HG02981 (cell line): ENCODE results near the gene DLG2.
A peak's percentile ranks its signal among the peaks of the same experiment; 100 is the strongest.

Experiments used
- ATAC-seq: cut with Tn5 transposase; IDR thresholded peaks from one replicate; pipeline ENCODE4 v1.9.1; 2021; ENCODE audit warnings: mild to moderate bottlenecking, moderate library complexity; ENCODE audit not compliant: unreplicated experiment

Gene DLG2

DNA sequence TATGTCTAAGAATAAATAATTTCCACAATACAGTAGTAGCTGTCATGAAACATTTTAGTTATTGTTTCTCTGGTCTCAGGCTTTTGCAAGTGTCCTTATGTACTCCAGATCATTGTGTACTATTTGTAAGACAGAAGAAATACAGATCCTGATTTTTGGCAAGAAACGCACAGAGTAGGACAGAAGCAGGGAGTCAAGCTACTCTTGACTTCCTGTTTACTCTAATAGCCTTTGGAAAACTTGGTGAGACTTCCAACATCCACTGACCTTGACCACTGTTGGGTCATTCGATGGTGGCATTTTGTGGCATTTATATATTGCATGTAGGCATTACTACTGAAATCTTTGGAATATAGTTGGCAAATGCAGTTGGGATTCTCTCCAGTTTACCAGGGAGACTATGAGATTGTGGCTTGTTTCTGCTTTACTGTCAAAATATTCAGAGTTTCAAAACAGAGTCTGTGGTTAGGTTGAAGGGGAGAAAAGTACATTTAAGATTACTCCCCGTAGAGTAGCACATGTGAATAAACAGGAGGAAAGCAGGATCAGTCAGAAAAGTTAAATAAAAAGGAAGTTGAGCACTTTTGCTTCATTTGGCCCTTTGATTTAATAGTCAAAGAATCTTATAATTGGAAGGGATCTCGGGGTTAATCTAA is 1614.8 kb downstream of the DLG2 start:
- no peak for ATAC-seq

GRCh38 chr11:84003181-84003580 is 1624.0 kb downstream of the DLG2 start:
- ATAC-seq: no peak

- no peak for ATAC-seq
Measured at GRCh38 chr11:83998921-83999320, 1628.2 kb downstream of the DLG2 start.

- ATAC-seq: no peak
Measured at GRCh38 chr11:83990160-83990733, 1636.9 kb downstream of the DLG2 start.

DNA sequence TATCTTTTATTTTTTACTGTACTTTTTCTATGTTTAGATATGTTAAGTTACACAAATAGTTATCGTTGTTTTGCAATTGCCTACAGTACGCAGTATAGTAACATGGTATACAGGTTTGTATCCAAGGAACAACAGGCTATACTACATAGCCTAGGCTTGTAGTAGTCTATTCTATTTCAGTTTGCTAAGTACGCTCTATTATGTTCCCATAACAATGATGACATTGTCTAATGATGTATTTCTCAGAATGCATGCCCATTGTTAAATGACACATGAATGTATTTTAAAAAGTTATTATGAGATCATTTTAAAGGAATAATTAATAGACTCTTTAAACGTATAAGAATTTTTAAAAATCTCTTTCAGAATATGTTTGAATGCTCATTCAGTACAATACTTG is 1644.3 kb downstream of the DLG2 start:
- no peak for ATAC-seq

GRCh38 chr11:83979593-83979992 is 1647.6 kb downstream of the DLG2 start:
- ATAC-seq: no peak

DNA sequence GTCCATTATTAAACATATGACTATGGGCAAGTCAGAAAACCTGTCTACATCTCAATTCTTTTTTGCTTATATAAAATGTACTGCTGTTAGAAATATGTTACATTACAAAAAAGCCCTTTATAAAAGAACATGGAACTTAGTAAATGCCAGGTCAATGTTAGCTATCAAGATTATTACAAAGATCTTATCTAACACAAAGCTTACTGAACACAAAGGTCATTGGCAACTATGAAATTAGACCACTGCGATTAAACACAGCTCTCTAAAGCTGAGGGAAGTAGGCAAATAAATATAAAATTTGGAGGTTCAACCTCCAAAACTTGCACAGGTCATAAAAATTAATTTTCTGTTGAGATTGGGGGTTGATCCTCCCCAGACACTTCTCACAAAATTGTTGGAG is 1648.2 kb downstream of the DLG2 start:
- no peak for ATAC-seq

DNA sequence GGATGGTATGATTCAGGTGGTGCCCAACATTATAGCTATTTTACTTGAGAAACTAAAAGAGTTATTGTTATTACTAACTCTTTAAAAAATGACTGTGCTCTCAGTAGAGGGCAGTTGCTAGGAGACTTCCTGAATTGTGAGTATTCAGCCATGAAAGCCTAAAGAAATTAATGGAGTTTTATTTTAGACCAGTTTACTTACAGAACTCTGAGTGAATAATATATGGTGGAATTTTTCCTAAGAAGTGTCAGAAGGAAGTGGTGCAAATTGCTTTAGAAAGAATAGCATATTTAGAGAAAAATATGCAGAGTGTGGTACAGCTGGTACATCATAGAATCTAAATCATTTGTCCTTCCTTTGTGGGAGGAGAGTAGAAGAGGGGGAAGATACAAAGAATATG is 1651.1 kb downstream of the DLG2 start:
- no peak for ATAC-seq

DNA sequence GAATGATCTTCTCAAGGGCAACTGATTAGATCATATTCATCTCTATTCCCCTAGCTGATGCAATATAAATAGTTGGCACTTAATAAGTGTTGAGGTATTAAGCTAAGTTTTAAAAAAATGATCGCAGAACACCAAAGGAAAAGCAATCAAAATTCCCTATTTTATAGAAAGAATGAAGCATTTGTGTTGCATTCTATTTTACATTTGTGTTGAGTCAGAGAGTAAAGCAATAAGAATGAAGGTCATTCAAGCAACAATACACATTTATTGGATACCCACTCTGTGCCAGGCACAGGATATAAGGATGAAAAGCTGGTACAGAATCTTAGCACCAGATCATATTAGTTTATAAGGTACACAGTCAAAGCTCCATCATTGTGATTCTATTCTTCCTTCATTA is 1654.6 kb downstream of the DLG2 start:
- ATAC-seq: no peak

GRCh38 chr11:83971063-83971462 is 1656.1 kb downstream of the DLG2 start:
- ATAC-seq: no peak

DNA sequence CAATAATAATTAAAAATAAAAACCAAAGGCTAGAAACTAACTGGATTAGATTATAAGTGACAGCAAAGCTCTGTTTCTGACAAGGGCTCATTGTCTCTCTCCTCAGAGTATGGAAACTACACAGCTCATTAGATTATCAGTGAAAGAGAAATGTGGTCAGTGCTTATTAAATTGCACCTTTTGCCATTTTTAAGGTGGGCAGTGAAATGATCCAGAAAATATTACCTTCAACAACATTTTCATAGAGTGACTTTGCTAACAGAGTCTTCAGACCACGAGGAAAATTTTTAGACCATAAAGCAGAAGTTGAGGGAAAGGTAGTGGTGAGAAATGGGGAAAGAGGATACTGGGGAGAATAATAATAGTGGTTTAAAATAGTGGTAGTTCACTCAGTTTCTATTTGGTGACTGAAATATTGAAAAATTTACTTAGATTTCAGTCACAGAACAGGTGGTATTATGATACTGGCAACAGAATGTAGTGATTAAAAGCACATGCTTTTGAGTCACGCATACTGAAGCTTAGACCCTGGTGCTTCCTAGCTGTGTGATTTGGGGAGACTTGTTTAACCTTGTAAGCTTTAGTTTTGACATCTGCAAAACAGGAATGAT is 1657.0 kb downstream of the DLG2 start:
- peak; percentile 88 for ATAC-seq

GRCh38 chr11:83957038-83957900 is 1669.9 kb downstream of the DLG2 start:
- ATAC-seq: no peak

- no peak for ATAC-seq
Measured at GRCh38 chr11:83956119-83956697, 1670.9 kb downstream of the DLG2 start.

GRCh38 chr11:83954780-83955179 is 1672.4 kb downstream of the DLG2 start:
- no peak for ATAC-seq

DNA sequence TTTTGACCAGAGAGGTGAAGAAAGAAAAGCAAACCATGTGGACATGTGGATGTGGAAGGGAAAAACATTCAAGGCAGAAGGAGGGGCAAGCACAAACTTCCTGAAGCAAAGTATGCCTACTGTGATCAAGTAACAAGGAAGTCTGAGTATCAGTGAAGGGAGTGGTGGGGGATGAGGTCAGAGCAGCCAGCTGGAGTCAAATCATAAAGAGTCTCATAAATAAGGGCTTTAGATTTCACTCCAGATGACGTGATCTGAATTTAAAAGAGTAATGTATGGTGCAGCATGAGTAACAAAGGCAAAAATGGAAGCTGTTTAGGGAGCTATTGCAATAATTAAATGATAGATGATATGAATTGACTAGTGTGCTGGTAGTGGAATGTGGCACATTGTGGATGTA is 1675.6 kb downstream of the DLG2 start:
- no peak for ATAC-seq

- no peak for ATAC-seq
Measured at GRCh38 chr11:83948200-83948599, 1678.9 kb downstream of the DLG2 start.

GRCh38 chr11:83945976-83946375 is 1681.2 kb downstream of the DLG2 start:
- ATAC-seq: no peak

DNA sequence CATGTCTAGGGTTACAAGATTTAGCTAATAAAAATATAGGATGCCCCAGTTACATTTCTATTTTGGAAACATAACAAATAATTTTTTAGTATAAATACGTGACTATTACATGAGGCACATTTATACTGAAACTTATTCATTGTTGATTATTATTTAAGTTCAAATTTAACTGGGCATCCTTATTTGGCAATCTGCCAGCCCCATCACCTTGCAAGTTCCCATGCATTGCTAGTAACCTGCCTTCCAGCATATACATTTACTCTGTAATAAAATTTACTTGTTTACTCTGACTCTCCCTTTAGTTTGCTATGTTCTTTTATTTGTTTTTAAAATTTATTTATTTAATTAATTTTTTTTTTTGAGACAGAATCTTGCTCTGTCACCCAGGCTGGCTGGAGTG is 1686.1 kb downstream of the DLG2 start:
- no peak for ATAC-seq

DNA sequence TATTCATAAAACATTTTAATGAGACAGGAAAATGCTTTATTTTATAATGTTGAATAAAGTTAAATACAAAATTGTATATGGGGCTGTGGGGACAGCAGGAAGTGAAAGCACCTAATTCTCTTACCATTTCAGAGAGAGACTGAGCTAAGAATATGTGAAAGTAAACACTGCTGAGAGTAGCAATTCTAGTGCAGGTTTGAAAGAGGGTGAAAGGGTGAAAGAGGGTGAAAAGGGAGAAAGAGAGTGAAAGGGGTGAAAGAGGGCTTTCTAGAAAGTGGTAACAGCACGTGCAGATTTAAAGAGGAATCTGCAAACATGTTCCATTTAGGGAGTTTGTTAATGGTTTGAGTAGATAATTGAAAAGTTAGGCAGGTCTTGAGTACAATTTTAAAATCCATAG is 1689.0 kb downstream of the DLG2 start:
- ATAC-seq: peak; percentile 51

GRCh38 chr11:83933008-83933407 is 1694.1 kb downstream of the DLG2 start:
- ATAC-seq: no peak

GRCh38 chr11:83927422-83927821 is 1699.7 kb downstream of the DLG2 start:
- ATAC-seq: no peak
